ENCODE results near the gene CMYA5.

Gene CMYA5

GRCh38 chr5:79794347-79794746 lies 104.7 kb downstream of the CMYA5 start:
- Histone ChIP-seq H3K27me3 (ENCODE audit: control insufficient read depth, low read length) (peaks cover 14% of the 10 kb centered on the region), H3K4me1 (ENCODE audit: control insufficient read depth, low read length) (no peaks in the 10 kb centered on the region)

GRCh38 chr5:79795764-79796398 lies 106.2 kb downstream of the CMYA5 start:
- Histone ChIP-seq H3K36me3 (ENCODE audit: control insufficient read depth, low read length) (no peaks in the 10 kb centered on the region), H3K27ac (ENCODE audit: low read depth, low read length) (no peak overlapping the region), H3K9me3 (ENCODE audit: control insufficient read depth, insufficient read depth, low read length) (no peaks in the 10 kb centered on the region), H4K20me1 (ENCODE audit: control insufficient read depth, insufficient read depth, low read depth, low read length) (no peaks in the 10 kb centered on the region), H3K4me1 (ENCODE audit: control insufficient read depth, low read length) (no peaks in the 10 kb centered on the region; the same call in 1 of the 2 replicates), H3K4me2 (ENCODE audit: low read length) (no peak overlapping the region), H3K27me3 (ENCODE audit: control insufficient read depth, low read length) (peaks cover 14% of the 10 kb centered on the region), H3K9me2 (replicated peaks; ENCODE audit: control insufficient read depth, low read length) (no peaks in the 10 kb centered on the region), H3F3A (ENCODE audit: control insufficient read depth, insufficient read depth) (no peaks in the 10 kb centered on the region), H3K79me2 (ENCODE audit: control insufficient read depth, low read length) (no peaks in the 10 kb centered on the region), H3K4me3 (ENCODE audit: low read length) (no peak overlapping the region)
- TF ChIP-seq EZH2phosphoT487 (IDR thresholded peaks at IDR 0.05; ENCODE audit: borderline replicate concordance, low read length) (no peak), CTCF (IDR thresholded peaks at IDR 0.05; ENCODE audit: low read depth, low read length, poor library complexity, severe bottlenecking) (no peak)

More at GRCh38 chr5:79794347-79794746, 104.7 kb downstream of the CMYA5 start:
- no peak overlapping the region for H3K4me2 ChIP-seq (ENCODE audit: low read length)
- H3K4me3 ChIP-seq (ENCODE audit: low read length), result no peak overlapping the region
- no peaks in the 10 kb centered on the region for H3K36me3 ChIP-seq (ENCODE audit: control insufficient read depth, low read length)
- no peaks in the 10 kb centered on the region for H4K20me1 ChIP-seq (ENCODE audit: control insufficient read depth, insufficient read depth, low read depth, low read length)
- no peaks in the 10 kb centered on the region for H3K9me3 ChIP-seq (ENCODE audit: control insufficient read depth, insufficient read depth, low read length)
- no peaks in the 10 kb centered on the region for H3F3A ChIP-seq (ENCODE audit: control insufficient read depth, insufficient read depth)
- no peaks in the 10 kb centered on the region for H3K9me2 ChIP-seq (replicated peaks; ENCODE audit: control insufficient read depth, low read length)
- no peak overlapping the region for H3K27ac ChIP-seq (ENCODE audit: low read depth, low read length)
- H3K79me2 ChIP-seq (ENCODE audit: control insufficient read depth, low read length), result no peaks in the 10 kb centered on the region
- TF ChIP-seq CTCF (IDR thresholded peaks at IDR 0.05; ENCODE audit: low read depth, low read length, poor library complexity, severe bottlenecking) (no peak), EZH2phosphoT487 (IDR thresholded peaks at IDR 0.05; ENCODE audit: borderline replicate concordance, low read length) (no peak)

- H3K27me3 ChIP-seq (ENCODE audit: control insufficient read depth, low read length), result no peaks in the 10 kb centered on the region
- H3K9me2 ChIP-seq (replicated peaks; ENCODE audit: control insufficient read depth, low read length), result no peaks in the 10 kb centered on the region
- peaks cover 20% of the 10 kb centered on the region for H3K4me1 ChIP-seq (ENCODE audit: control insufficient read depth, low read length)
- H3K4me2 ChIP-seq (ENCODE audit: low read length), result no peak overlapping the region
- no peak overlapping the region for H3K27ac ChIP-seq (ENCODE audit: low read depth, low read length)
- no peak for TF ChIP-seq CTCF (IDR thresholded peaks at IDR 0.05; ENCODE audit: low read depth, low read length, poor library complexity, severe bottlenecking)
- no peak for TF ChIP-seq EZH2phosphoT487 (IDR thresholded peaks at IDR 0.05; ENCODE audit: borderline replicate concordance, low read length)
- no peaks in the 10 kb centered on the region for H3K36me3 ChIP-seq (ENCODE audit: control insufficient read depth, low read length)
- no peak overlapping the region for H3K4me3 ChIP-seq (ENCODE audit: low read length)
- no peaks in the 10 kb centered on the region for H4K20me1 ChIP-seq (ENCODE audit: control insufficient read depth, insufficient read depth, low read depth, low read length)
- no peaks in the 10 kb centered on the region for H3K79me2 ChIP-seq (ENCODE audit: control insufficient read depth, low read length)
- H3K9me3 ChIP-seq (ENCODE audit: control insufficient read depth, insufficient read depth, low read length), result no peaks in the 10 kb centered on the region
- H3F3A ChIP-seq (ENCODE audit: control insufficient read depth, insufficient read depth), result no peaks in the 10 kb centered on the region
Measured at GRCh38 chr5:79798893-79799590, 109.4 kb downstream of the CMYA5 start.

Measured in DOHH2 (cell line).